WI38 (cell line): Measurements from ENCODE around the gene PPP1R14B.
A peak's percentile ranks its signal among the peaks of the same experiment; 100 is the strongest.

ENCODE experiments used
- H3K4me3 ChIP-seq: 2 replicates; pipeline ENCODE4 v1.5.1; 2011; ENCODE audit warnings: low read depth, mild to moderate bottlenecking, control low read depth, low read length
- CTCF ChIP-seq: IDR thresholded peaks from 2 replicates; pipeline ENCODE4 v1.5.1; 2012; ENCODE audit warnings: low read depth, mild to moderate bottlenecking, control low read depth, low read length

The PPP1R14B gene

GRCh38 chr11:64226507-64227051 is 20.2 kb downstream of the PPP1R14B start:
- TF ChIP-seq CTCF: no peak
- peak overlapping the region; percentile 85 for H3K4me3 ChIP-seq

GRCh38 chr11:64225608-64226506 is 20.9 kb downstream of the PPP1R14B start, which contains the start of the genes NUDT22 and TRPT1:
TSS of gene NUDT22 (plus strand) at chr11:64226274. CDS start at chr11:64226653, 379 bp downstream.
TSS of gene TRPT1 (minus strand) at chr11:64226186. CDS start at chr11:64225860, 326 bp downstream.
- peak within 1 kb of the TSS; percentile 85 for H3K4me3 ChIP-seq
- no peak for TF ChIP-seq CTCF

- TF ChIP-seq CTCF: 0 out of 2 replicates have a peak, but pooled peaks have one; percentile 2
Observed at GRCh38 chr11:64224891-64225607, 21.7 kb downstream of the PPP1R14B start.

GRCh38 chr11:64224151-64224890 is 22.4 kb downstream of the PPP1R14B start:
- no peak overlapping the region for H3K4me3 ChIP-seq
- no peak for TF ChIP-seq CTCF

More at GRCh38 chr11:64224891-64225607, 21.7 kb downstream of the PPP1R14B start:
- peak overlapping the region; percentile 85 for H3K4me3 ChIP-seq

GRCh38 chr11:64223001-64223651 is 23.6 kb downstream of the PPP1R14B start:
- TF ChIP-seq CTCF: no peak
- H3K4me3 ChIP-seq: no peak overlapping the region

- TF ChIP-seq CTCF: no peak
- H3K4me3 ChIP-seq: no peak overlapping the region
Observed at GRCh38 chr11:64222651-64223000, 24.1 kb downstream of the PPP1R14B start.
